GM12878 (cell line): Measurements from ENCODE around the gene ZNF385C. TPM values are rescaled to one million over a fixed set of nuclear protein-coding genes. Genes with fewer than 3 reads are reported as not detected.
"Not testable (repeated sequence)": the region's sequence is repeated elsewhere in the genome, so short reads cannot be mapped to it uniquely, and the experiment has no call there.

Experiments used
- ATAC-seq: fragments of 200-7000 bp; cut with Tn5 transposase; 3 replicates; pipeline ENCODE4 v1.9.1; 2020; ENCODE audit warnings: mild to moderate bottlenecking, moderate library complexity
- BruUV-seq: library from RNA; stranded (reverse); fragments of 400-500 nt; replicated peaks from 2 replicates; lab custom pipeline; 2021; lab: Mats Ljungman, UMichigan
- CTCF ChIA-PET: fragments of 300-600 bp; sonication (Branson Sonifier 250); formaldehyde crosslinking; extraction: SDS; loops from one replicate; lab custom pipeline; 2021; ENCODE audit warnings: inconsistent platforms; lab: Yijun Ruan, JAX
- POLR2A ChIA-PET: fragments of 350-600 bp; formaldehyde crosslinking; extraction: SDS; loops from one replicate; lab custom pipeline; 2021; ENCODE audit warnings: inconsistent platforms; lab: Charles Lee
- RAD21 ChIA-PET: fragments of 300-600 bp; sonication (Branson Sonifier 250); formaldehyde crosslinking; loops from one replicate; lab custom pipeline; 2023; ENCODE audit warnings: antibody characterized with exemption; ENCODE audit not compliant: unreplicated experiment; lab: Charles Lee
- SMC1A ChIA-PET: fragments of 300-600 bp; sonication (Branson Sonifier 250); formaldehyde crosslinking; loops from one replicate; lab custom pipeline; 2023; ENCODE audit not compliant: unreplicated experiment, uncharacterized antibody; lab: Charles Lee
- DNase-seq: peaks from one replicate; pipeline ENCODE4 v3.0.0-alpha.2; 2011; ENCODE audit warnings: low read depth, low spot score
- FAIRE-seq: peaks from 3 replicates; lab custom pipeline; 2011; peaks lifted over from hg19 to GRCh38; lab: Jason Lieb, UNC
- H2AFZ ChIP-seq: 2 replicates; pipeline ENCODE4 v1.6.0; 2011; ENCODE audit warnings: low read depth, low read length, control low read depth; ENCODE audit not compliant: control insufficient read depth
- H3K27ac ChIP-seq: 2 replicates; pipeline ENCODE4 v1.5.1; 2011; ENCODE audit warnings: control low read depth; ENCODE audit not compliant: control insufficient read depth, insufficient read depth
- H3K27me3 ChIP-seq, 2 experiments: replicated peaks in 1 of 2; 2 replicates each; pipeline versions ENCODE4 v1.6.0 to v1.6.1; 2011; ENCODE audit warnings: low read length in 1 of 2; ENCODE audit not compliant: control insufficient read depth in 2 of 2, insufficient read depth in 2 of 2
- H3K36me3 ChIP-seq, 2 experiments: 2 replicates each; pipeline ENCODE4 v1.5.1; 2011; ENCODE audit warnings: low read length in 1 of 2; ENCODE audit not compliant: control insufficient read depth in 2 of 2, insufficient read depth in 2 of 2
- H3K4me1 ChIP-seq: 2 replicates; pipeline ENCODE4 v1.6.1; 2011; ENCODE audit warnings: mild to moderate bottlenecking, low read length, moderate library complexity, mixed read lengths; ENCODE audit not compliant: control insufficient read depth, insufficient read depth
- H3K4me2 ChIP-seq: 2 replicates; pipeline ENCODE4 v1.6.0; 2011; ENCODE audit warnings: control low read depth; ENCODE audit not compliant: control insufficient read depth, insufficient read depth
- H3K4me3 ChIP-seq: fragments of 200-600 bp; sonication (generic); 2 replicates; pipeline ENCODE4 v1.5.1; 2016
- H3K79me2 ChIP-seq: 2 replicates; pipeline ENCODE4 v1.6.0; 2011; ENCODE audit warnings: low read length; ENCODE audit not compliant: control insufficient read depth, insufficient read depth
- H3K9ac ChIP-seq: 2 replicates; pipeline ENCODE4 v1.8.0; 2011; ENCODE audit warnings: low read length, control low read depth, mixed read lengths; ENCODE audit not compliant: control insufficient read depth, insufficient read depth
- H3K9me3 ChIP-seq: replicated peaks from 3 replicates; pipeline ENCODE4 v1.5.1; 2011; ENCODE audit warnings: mild to moderate bottlenecking, low read length; ENCODE audit not compliant: control insufficient read depth, insufficient read depth
- H4K20me1 ChIP-seq: 2 replicates; pipeline ENCODE4 v1.6.0; 2011; ENCODE audit not compliant: control insufficient read depth, insufficient read depth
- MEF2A ChIP-seq: IDR thresholded peaks from 2 replicates; pipeline ENCODE4 v1.6.1; 2011; ENCODE audit warnings: low read depth, mild to moderate bottlenecking, low read length, moderate library complexity; ENCODE audit not compliant: insufficient read depth
- NFYB ChIP-seq: IDR thresholded peaks from 2 replicates; pipeline ENCODE4 v1.6.1; 2011; ENCODE audit warnings: low read depth, mild to moderate bottlenecking, low read length, improper control_type of control experiment, moderate library complexity; ENCODE audit not compliant: insufficient read depth
- WGBS: methylation state at CpG from one replicate; pipeline ENCODE4 v1.1.6; 2016; ENCODE audit warnings: low lambda C conversion rate; ENCODE audit not compliant: insufficient replicate concordance, insufficient coverage; ENCODE audit errors: missing lambda C conversion rate; 5-methylcytosine and 5-hydroxymethylcytosine counted together
- in situ Hi-C: fragments of 300-500 bp; cut with MboI; formaldehyde crosslinking; loops from 9 replicates; pipeline ENCODE4 v1.14.3; 2018; ENCODE audit warnings: mixed read lengths
- intact Hi-C: fragments of 100-400 bp; cut with micrococcal nuclease; formaldehyde crosslinking; loops from one replicate; pipeline ENCODE4 v1.14.2; 2022; ENCODE audit not compliant: unreplicated experiment
- polyA plus RNA-seq, 11 experiments: library from polyadenylated mRNA; depleted of rRNA in 4 of 11; unstranded in 6 of 11; stranded (reverse) in 5 of 11; fragments of >200 nt; fragmentation: Nextera tagmentation in 4 of 11; fragmentation: Illumina TruSeq in 1 of 11; extraction: Ambion mirVana in 4 of 11; extraction: Trizol in 1 of 11; gene quantifications; 1 replicate in 1 of 11; 2 replicates in 10 of 11; pipeline versions ENCODE4 v1.2.1 to v1.2.3, GENCODE V29; 2011 to 2016; ENCODE audit warnings: inconsistent platforms in 2 of 11, missing spikeins in 2 of 11, low read depth in 1 of 11
- total RNA-seq, 4 experiments: library from RNA; depleted of rRNA in 3 of 4; stranded (reverse); fragments of >200 nt in 3 of 4; fragmentation: Illumina TruSeq in 1 of 4; extraction: Trizol in 1 of 4; gene quantifications; 2 replicates each; pipeline versions ENCODE4 v1.2.1 to v1.2.3, GENCODE V29; 2013 to 2021

ZNF385C gene
- total and polyA plus RNA-seq, 10 of the 15 experiments (the other 5 are each of a cell fraction or from before 2014, with no cell fraction given), result 0.06 to 0.20 (median 0.07) TPM; not detected in 5

DNA sequence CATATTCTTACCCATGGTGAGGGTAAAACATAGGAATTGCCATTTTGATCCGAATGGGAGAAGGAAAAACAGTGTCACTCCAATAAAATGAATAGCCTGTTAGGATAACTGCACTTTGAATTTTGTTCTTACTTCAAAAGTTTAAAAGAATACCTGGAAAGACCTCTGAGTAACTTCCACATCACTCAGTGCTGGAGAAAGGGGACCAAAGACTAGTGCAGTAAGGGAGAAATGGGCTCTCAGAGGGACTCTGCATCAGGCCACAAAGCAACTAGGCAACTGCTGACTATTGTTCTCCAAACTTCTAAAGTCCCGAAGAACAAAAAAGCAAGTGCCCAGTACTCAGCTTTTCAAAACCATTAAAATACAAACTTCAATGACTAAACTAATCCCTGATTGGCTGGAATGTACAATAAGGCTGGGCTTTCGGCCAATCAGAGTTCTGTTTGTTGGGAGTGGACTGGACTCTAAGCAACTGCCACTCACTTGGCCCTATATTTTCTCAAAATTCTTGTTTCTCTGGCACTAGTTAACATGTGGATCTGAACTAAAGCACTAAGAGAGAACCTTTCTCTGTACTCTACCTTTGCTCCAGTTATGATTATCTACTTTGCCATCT lies 87.3 kb downstream of the ZNF385C start:
- Histone ChIP-seq H3K9me3 (no peaks in the 10 kb centered on the region), H3K4me3 (no peak overlapping the region), H3K9ac (no peak overlapping the region)
- BruUV-seq, result TSS peak; percentile 11
- TF ChIP-seq NFYB, result 0 out of 2 replicates have a peak, but pooled peaks have one; percentile 22
- TF ChIP-seq MEF2A, result no peak
- TF ChIP-seq, all 136 proteins: peak for 1
- no peak overlapping the region for H3K27ac ChIP-seq
- ChIA-PET POLR2A (no interaction called here), SMC1A (interaction anchor here (1.5 kb wide), 1 partner anchor 46 kb away, joined by 5 read pairs; no protein-coding TSS in a partner anchor), RAD21 (no interaction called here), CTCF (interaction anchor here (1.6 kb wide), 1 partner anchor 13 kb away, joined by 7 read pairs; no protein-coding TSS in a partner anchor)
- no peak overlapping the region for H2AFZ ChIP-seq
- ATAC-seq (peak; percentile 46), FAIRE-seq (no peak), DNase-seq (no peak)
- H3K79me2 ChIP-seq, result peaks cover 83% of the 10 kb centered on the region
- in situ Hi-C loops, result loop anchor here (25.0 kb wide), 1 partner anchor 1201 kb away; the partner anchor contains the start of gene TMEM106A
- intact Hi-C loops, result no loop called here
- 98% methylated on average over 3 of the region's 3 CpGs for WGBS
- peaks cover 0 to 3% of the 10 kb centered on the region in 2 experiments; a peak in 2 of 4 replicates for H3K36me3 ChIP-seq
- H3K27me3 ChIP-seq, result no peaks in the 10 kb centered on the region
- H3K4me1 ChIP-seq, result peaks cover 9% of the 10 kb centered on the region
- 0 out of 2 replicates have a peak, but pooled peaks cover 4% of the 10 kb centered on the region for H4K20me1 ChIP-seq
- no peak overlapping the region for H3K4me2 ChIP-seq

DNA sequence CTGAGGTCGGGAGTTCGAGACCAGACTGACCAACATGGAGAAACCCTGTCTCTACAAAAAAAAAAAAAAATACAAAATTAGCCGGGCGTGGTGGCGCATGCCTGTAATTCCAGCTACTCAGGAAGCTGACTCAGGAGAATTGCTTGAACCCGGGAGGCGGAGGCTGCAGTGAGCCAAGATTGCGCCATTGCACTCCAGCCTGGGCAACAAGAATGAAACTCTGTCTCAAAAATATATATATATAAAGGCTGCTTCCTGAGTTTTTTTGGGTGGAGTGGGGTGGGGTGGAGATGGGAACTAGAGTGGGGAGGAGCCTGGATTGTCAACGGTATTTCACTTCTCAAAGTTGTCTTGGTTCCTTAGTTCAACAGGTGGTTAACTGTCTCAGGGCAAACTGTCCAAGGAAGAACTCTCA lies 88.0 kb downstream of the ZNF385C start:
- in situ Hi-C loops, result loop anchor here (25.0 kb wide), 1 partner anchor 1202 kb away; the partner anchor contains the start of gene TMEM106A
- H3K27ac ChIP-seq, ATAC-seq, BruUV-seq, DNase-seq, POLR2A ChIA-PET, intact Hi-C loops, FAIRE-seq, SMC1A ChIA-PET, H3K4me2 ChIP-seq, H3K36me3 ChIP-seq, H4K20me1 ChIP-seq, H3K9ac ChIP-seq, H3K4me1 ChIP-seq, H2AFZ ChIP-seq, H3K9me3 ChIP-seq, H3K27me3 ChIP-seq, H3K4me3 ChIP-seq: not testable (repeated sequence)
- peaks cover 78% of the 10 kb centered on the region for H3K79me2 ChIP-seq
- RAD21 ChIA-PET, result interaction anchor here (1.9 kb wide), 1 partner anchor 46 kb away, joined by 9 read pairs; no protein-coding TSS in a partner anchor
- CTCF ChIA-PET, result interaction anchor here (1.4 kb wide), 1 partner anchor 103 kb away, joined by 3 read pairs; no protein-coding TSS in a partner anchor
- 76% methylated on average over 7 of the region's 9 CpGs for WGBS
